ENCODE data around the gene GPANK1. TPM values are rescaled to one million over a fixed set of nuclear protein-coding genes. Genes with fewer than 3 reads are reported as not detected.

The GPANK1 gene
- total and polyA plus RNA-seq, 2 of the 4 experiments (the other 2 are of a cell fraction) = 6.1 to 13.8 TPM

GRCh38 chr6:31707701-31708100 lies 42.9 kb upstream of the GPANK1 start:
- Histone ChIP-seq H4K8ac (ENCODE audit: low read depth in 2 of 2, low read length in 2 of 2) (no peak overlapping the region), H3K4me3 (ENCODE audit: insufficient read depth, low read depth, low read length) (no peak overlapping the region), H3K9me3 (ENCODE audit: control insufficient read depth, insufficient read depth, low read length) (no peaks in the 10 kb centered on the region), H2BK120ac (ENCODE audit: low read depth, low read length) (no peak overlapping the region), H3K79me1 (ENCODE audit: low read depth in 1 of 2, low read length in 2 of 2) (peaks cover 0 to 2% of the 10 kb centered on the region in 2 experiments; a peak in 1 of 4 replicates), H2BK20ac (ENCODE audit: low read depth, low read length) (no peak overlapping the region), H3K9ac (ENCODE audit: low read depth, low read length) (no peak overlapping the region), H3K56ac (ENCODE audit: extremely low read depth, insufficient read depth, low read length) (no peak overlapping the region), H3K27me3 (ENCODE audit: control insufficient read depth, insufficient read depth, low read length) (peaks cover 14% of the 10 kb centered on the region; the same call in 1 of the 2 replicates), H2BK5ac (ENCODE audit: low read depth, low read length, poor library complexity, severe bottlenecking) (no peak overlapping the region), H2AK5ac (ENCODE audit: low read depth, low read length) (no peak overlapping the region), H3K14ac (replicated peaks; ENCODE audit: low read depth, low read length) (no peak overlapping the region), H4K20me1 (ENCODE audit: insufficient read depth, low read length) (no peaks in the 10 kb centered on the region; the same call in 1 of the 2 replicates), H3K9me1 (ENCODE audit: insufficient read depth, low read length) (no peaks in the 10 kb centered on the region), H4K91ac (ENCODE audit: insufficient read depth, low read depth, low read length) (no peak overlapping the region), H3K36me3 (ENCODE audit: control insufficient read depth, insufficient read depth, low read length) (no peaks in the 10 kb centered on the region), H3K27ac (ENCODE audit: insufficient read depth, low read length) (no peak overlapping the region), H2AK9ac (replicated peaks; ENCODE audit: low read depth, low read length, poor library complexity) (no peak overlapping the region), H3K18ac (ENCODE audit: low read depth, low read length) (no peak overlapping the region), H3K4me1 (ENCODE audit: control insufficient read depth, insufficient read depth, low read length) (no peaks in the 10 kb centered on the region), H2AFZ (replicated peaks; ENCODE audit: low read length, poor library complexity) (no peak overlapping the region), H4K5ac (ENCODE audit: low read depth, low read length) (no peak overlapping the region), H2BK15ac (ENCODE audit: low read depth, low read length) (no peak overlapping the region), H3K23ac (ENCODE audit: low read depth, low read length) (no peak overlapping the region), H3K4ac (ENCODE audit: low read depth, low read length) (no peak overlapping the region), H3K4me2 (ENCODE audit: low read depth, low read length) (no peak overlapping the region)
- 100% methylated on average over 2 of the region's 10 CpGs; no CpG with 5 or more reads in 1 of the 2 experiments for WGBS, 2 experiments (ENCODE audit: extremely low coverage in 2 of 2, insufficient read length in 1 of 2)
- ATAC-seq (ENCODE audit: low read depth) (no peak), DNase-seq (no peak)
- in situ Hi-C loops (cut with MboI; ENCODE audit: low sequenced_read_pairs) = no loop called here
- ChIA-PET POLR2A (ENCODE audit: unreplicated experiment) (no interaction called here), CTCF (no interaction called here)
- TF ChIP-seq RAD21 (IDR thresholded peaks at IDR 0.05; ENCODE audit: low read length) = no peak
- no TSS peak for BruUV-seq (replicated peaks)
- dilution Hi-C loops (cut with HindIII; ENCODE audit: low sequenced_read_pairs, unreplicated experiment) = no loop called here
- intact Hi-C loops (cut with micrococcal nuclease) = no loop called here

All from IMR-90 (cell line).